ENCODE results near the gene SECISBP2.

The SECISBP2 gene

GRCh38 chr9:89380437-89381307 lies 62.4 kb downstream of the SECISBP2 start:
- DNase-seq (ENCODE audit: low read depth in 1 of 2, low spot score in 1 of 2) = no peak

- DNase-seq (ENCODE audit: low read depth in 1 of 2, low spot score in 1 of 2) = no peak
These were observed 63.0 kb downstream of the SECISBP2 start for GRCh38 chr9:89381308-89381609.

- DNase-seq (ENCODE audit: low read depth in 1 of 2, low spot score in 1 of 2) = no peak
These were observed 64.0 kb downstream of the SECISBP2 start for GRCh38 chr9:89382026-89382986.

GRCh38 chr9:89383030-89383720 lies 64.9 kb downstream of the SECISBP2 start:
- no peak for DNase-seq (ENCODE audit: low read depth in 1 of 2, low spot score in 1 of 2)

- no peak for DNase-seq (ENCODE audit: low read depth in 1 of 2, low spot score in 1 of 2)
These were observed 65.5 kb downstream of the SECISBP2 start for GRCh38 chr9:89383721-89384300.

GRCh38 chr9:89384783-89385182 lies 66.5 kb downstream of the SECISBP2 start:
- no peak for DNase-seq (ENCODE audit: low read depth in 1 of 2, low spot score in 1 of 2)

- DNase-seq (ENCODE audit: low read depth in 1 of 2, low spot score in 1 of 2) = no peak
These were observed 67.9 kb downstream of the SECISBP2 start for GRCh38 chr9:89386206-89386605.

GRCh38 chr9:89386797-89387196 lies 68.5 kb downstream of the SECISBP2 start:
- DNase-seq (ENCODE audit: low read depth in 1 of 2, low spot score in 1 of 2) = no peak

- DNase-seq (ENCODE audit: low read depth in 1 of 2, low spot score in 1 of 2) = no peak
These were observed 69.0 kb downstream of the SECISBP2 start for GRCh38 chr9:89387197-89387849.

GRCh38 chr9:89388084-89388867 lies 70.0 kb downstream of the SECISBP2 start:
- DNase-seq (ENCODE audit: low read depth in 1 of 2, low spot score in 1 of 2) = no peak

- DNase-seq (ENCODE audit: low read depth in 1 of 2, low spot score in 1 of 2) = no peak
These were observed 70.5 kb downstream of the SECISBP2 start for GRCh38 chr9:89388868-89389177.

GRCh38 chr9:89390068-89390555 lies 71.8 kb downstream of the SECISBP2 start:
- no peak for DNase-seq (ENCODE audit: low read depth in 1 of 2, low spot score in 1 of 2)

GRCh38 chr9:89390578-89391116 lies 72.3 kb downstream of the SECISBP2 start:
- no peak for DNase-seq (ENCODE audit: low read depth in 1 of 2, low spot score in 1 of 2)

- DNase-seq (ENCODE audit: low read depth in 1 of 2, low spot score in 1 of 2) = no peak
These were observed 73.3 kb downstream of the SECISBP2 start for GRCh38 chr9:89391585-89391984.

- DNase-seq (ENCODE audit: low read depth in 1 of 2, low spot score in 1 of 2) = no peak
These were observed 76.1 kb downstream of the SECISBP2 start for GRCh38 chr9:89394412-89394811.

GRCh38 chr9:89395931-89396710 lies 77.8 kb downstream of the SECISBP2 start:
- DNase-seq (ENCODE audit: low read depth in 1 of 2, low spot score in 1 of 2) = no peak

- DNase-seq (ENCODE audit: low read depth in 1 of 2, low spot score in 1 of 2) = no peak
These were observed 79.2 kb downstream of the SECISBP2 start for GRCh38 chr9:89397471-89397870.

- no peak for DNase-seq (ENCODE audit: low read depth in 1 of 2, low spot score in 1 of 2)
These were observed 80.3 kb downstream of the SECISBP2 start for GRCh38 chr9:89398621-89399020.
